OCI-LY3 (cell line): ENCODE results near the gene ANKRD27.

Experiments used
- EZH2phosphoT487 ChIP-seq: fragments of 200-600 bp; shearing (Covaris generic); IDR thresholded peaks from 2 replicates; pipeline ENCODE4 v1.6.1; 2018; ENCODE audit warnings: antibody characterized with exemption, mixed run types, low read depth
- TF ChIP-seq, protein P1 (sequence below): fragments of 200-600, 300-600 bp; sonication (generic); IDR thresholded peaks from 2 replicates; pipeline ENCODE4 v1.5.1; 2014; ENCODE audit warnings: antibody characterized with exemption, low read length, low read depth

DNA sequence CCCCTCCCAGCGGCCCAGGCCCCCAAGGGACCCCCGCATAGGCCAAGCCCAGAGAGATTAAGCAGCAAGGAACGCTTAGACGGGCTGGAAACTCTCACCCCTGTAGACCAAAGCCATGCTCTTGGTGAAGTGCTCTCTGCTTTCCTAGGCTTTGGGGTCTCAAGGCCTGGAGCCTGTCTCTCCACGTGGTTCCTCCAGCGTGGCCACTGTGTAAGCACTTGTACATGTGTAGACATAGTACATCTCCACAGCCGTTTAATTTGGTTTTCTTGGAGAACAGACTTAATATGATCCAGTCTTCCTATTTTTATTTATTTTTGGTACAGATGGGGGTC is 17.7 kb upstream of the ANKRD27 start:
- TF ChIP-seq, protein P1, sequence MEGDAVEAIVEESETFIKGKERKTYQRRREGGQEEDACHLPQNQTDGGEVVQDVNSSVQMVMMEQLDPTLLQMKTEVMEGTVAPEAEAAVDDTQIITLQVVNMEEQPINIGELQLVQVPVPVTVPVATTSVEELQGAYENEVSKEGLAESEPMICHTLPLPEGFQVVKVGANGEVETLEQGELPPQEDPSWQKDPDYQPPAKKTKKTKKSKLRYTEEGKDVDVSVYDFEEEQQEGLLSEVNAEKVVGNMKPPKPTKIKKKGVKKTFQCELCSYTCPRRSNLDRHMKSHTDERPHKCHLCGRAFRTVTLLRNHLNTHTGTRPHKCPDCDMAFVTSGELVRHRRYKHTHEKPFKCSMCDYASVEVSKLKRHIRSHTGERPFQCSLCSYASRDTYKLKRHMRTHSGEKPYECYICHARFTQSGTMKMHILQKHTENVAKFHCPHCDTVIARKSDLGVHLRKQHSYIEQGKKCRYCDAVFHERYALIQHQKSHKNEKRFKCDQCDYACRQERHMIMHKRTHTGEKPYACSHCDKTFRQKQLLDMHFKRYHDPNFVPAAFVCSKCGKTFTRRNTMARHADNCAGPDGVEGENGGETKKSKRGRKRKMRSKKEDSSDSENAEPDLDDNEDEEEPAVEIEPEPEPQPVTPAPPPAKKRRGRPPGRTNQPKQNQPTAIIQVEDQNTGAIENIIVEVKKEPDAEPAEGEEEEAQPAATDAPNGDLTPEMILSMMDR = no peak
- TF ChIP-seq EZH2phosphoT487 = no peak
